AG09309 (cell line): ENCODE measurements around the gene GANAB.
A peak's percentile ranks its signal among the peaks of the same experiment; 100 is the strongest.

Experiments
- DNase-seq: peaks from one replicate; pipeline ENCODE4 v3.0.0-alpha.2; 2010; ENCODE audit warnings: low read depth
- H3K4me3 ChIP-seq: 2 replicates; pipeline ENCODE4 v1.5.1; 2011; ENCODE audit warnings: mild to moderate bottlenecking, low read depth, low read length, moderate library complexity; ENCODE audit not compliant: control insufficient read depth
- TF ChIP-seq, protein P1 (sequence below): IDR thresholded peaks from 2 replicates; pipeline ENCODE4 v1.5.1; 2011; ENCODE audit warnings: mild to moderate bottlenecking, low read depth, low read length, inconsistent platforms; ENCODE audit not compliant: insufficient read depth, control insufficient read depth; ENCODE audit errors: missing control alignments

The GANAB gene

GRCh38 chr11:62611705-62612365, 34.6 kb downstream of the GANAB start:
- DNase-seq, result no peak
- TF ChIP-seq, protein P1, sequence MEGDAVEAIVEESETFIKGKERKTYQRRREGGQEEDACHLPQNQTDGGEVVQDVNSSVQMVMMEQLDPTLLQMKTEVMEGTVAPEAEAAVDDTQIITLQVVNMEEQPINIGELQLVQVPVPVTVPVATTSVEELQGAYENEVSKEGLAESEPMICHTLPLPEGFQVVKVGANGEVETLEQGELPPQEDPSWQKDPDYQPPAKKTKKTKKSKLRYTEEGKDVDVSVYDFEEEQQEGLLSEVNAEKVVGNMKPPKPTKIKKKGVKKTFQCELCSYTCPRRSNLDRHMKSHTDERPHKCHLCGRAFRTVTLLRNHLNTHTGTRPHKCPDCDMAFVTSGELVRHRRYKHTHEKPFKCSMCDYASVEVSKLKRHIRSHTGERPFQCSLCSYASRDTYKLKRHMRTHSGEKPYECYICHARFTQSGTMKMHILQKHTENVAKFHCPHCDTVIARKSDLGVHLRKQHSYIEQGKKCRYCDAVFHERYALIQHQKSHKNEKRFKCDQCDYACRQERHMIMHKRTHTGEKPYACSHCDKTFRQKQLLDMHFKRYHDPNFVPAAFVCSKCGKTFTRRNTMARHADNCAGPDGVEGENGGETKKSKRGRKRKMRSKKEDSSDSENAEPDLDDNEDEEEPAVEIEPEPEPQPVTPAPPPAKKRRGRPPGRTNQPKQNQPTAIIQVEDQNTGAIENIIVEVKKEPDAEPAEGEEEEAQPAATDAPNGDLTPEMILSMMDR, result no peak
- H3K4me3 ChIP-seq, result peak overlapping the region; percentile 76

GRCh38 chr11:62610814-62611704, 35.4 kb downstream of the GANAB start:
- DNase-seq, result no peak
- H3K4me3 ChIP-seq, result peak overlapping the region; percentile 76
- TF ChIP-seq, protein P1, result no peak

GRCh38 chr11:62610403-62610802, 36.0 kb downstream of the GANAB start:
- TF ChIP-seq, protein P1, result no peak
- DNase-seq, result no peak
- no peak overlapping the region for H3K4me3 ChIP-seq

DNA sequence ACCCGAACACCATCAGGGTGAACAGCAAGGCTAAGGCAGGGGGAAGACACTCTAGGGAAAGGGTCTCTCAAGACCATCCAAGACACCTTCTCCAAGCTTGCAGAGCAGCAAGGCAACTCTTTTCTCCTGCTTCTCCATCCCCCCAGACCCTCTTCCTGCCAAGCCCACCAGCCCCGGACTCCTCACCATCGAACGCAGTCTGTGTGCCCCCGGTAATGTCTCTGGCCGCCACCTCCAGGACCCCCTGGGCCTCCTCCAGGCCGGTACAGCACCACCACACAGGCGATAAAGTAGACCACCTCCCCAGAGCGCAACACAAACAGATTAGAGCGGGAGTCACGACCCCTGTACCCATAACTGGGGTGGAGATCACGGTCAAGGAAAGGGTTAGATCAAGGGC, 37.6 kb downstream of the GANAB start:
- DNase-seq, result no peak
- no peak overlapping the region for H3K4me3 ChIP-seq
- TF ChIP-seq, protein P1, result no peak

GRCh38 chr11:62607714-62608113, 38.7 kb downstream of the GANAB start:
- H3K4me3 ChIP-seq, result no peak overlapping the region
- no peak for DNase-seq
- TF ChIP-seq, protein P1, result no peak

GRCh38 chr11:62605902-62606301, 40.5 kb downstream of the GANAB start:
- H3K4me3 ChIP-seq, result no peak overlapping the region
- no peak for DNase-seq
- TF ChIP-seq, protein P1, result no peak
